GM21717 (cell line): ENCODE measurements around the gene FAM170B.

Experiments
- ATAC-seq: cut with Tn5 transposase; IDR thresholded peaks from one replicate; pipeline ENCODE4 v1.9.1; 2021; ENCODE audit warnings: mild to moderate bottlenecking, moderate library complexity; ENCODE audit not compliant: unreplicated experiment

FAM170B gene

DNA sequence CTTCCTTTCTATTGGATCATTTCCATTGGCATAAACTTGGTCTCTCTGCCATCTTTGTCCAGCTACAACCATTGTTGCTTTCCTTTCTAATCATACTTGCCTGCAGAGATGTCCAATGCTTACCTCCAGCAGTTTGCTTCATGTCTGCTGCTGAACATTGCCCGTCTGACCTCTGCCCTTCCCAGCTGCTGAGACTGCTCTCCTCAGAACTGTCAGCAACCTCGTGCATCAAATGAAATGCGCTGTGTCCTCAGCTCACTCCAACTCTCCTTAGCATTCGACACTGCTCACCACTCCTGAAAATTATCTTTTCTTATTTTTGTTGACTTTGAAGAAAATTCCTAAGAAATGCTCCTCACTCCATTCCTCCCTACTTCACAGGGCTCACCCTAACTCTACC is 5.0 kb downstream of the FAM170B start:
- no peak for ATAC-seq

DNA sequence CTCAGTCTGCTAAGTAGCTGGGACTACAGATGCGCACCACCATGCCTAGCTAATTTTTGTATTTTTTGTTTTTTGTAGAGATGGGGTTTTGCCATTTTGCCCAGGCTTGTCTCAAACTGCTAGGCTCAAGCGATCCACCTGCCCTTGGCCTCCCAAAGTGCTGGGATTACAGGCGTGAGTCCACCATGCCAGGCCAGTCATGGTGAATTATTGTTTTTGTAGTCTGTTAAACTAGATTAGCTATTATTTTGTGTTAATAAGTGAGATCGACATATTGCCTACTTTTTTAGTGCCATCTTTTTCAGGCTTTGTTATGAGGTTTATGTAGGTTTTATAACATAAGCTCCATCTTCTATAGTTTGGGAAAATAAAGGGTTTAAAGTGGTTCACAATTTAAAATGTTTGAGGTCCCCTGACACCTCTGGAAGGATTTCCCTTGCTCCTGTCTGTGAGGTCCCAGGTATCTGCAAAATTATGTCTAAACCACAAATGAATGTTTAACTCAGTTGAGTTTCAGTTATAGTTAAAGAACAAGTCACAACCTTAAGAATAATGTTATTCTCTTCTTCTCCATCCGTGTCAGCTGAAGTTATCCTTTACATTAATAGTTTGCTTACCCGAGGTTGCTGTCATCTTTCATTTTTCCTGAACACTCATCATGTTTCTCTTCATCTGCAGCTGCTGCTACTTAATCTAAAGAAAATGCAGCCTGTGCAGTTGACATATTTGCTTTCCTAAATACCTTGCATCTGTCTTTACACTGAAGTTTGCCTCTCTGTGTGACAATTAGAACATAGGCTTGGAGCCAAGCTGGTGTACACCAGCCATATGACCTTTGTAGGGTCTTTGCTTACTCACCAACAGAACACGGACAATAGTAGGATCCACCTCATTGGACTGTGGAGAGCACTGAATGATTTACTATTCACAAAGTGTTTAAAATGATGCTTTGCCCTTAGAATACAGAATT is 9.6 kb downstream of the FAM170B start:
- ATAC-seq: no peak

DNA sequence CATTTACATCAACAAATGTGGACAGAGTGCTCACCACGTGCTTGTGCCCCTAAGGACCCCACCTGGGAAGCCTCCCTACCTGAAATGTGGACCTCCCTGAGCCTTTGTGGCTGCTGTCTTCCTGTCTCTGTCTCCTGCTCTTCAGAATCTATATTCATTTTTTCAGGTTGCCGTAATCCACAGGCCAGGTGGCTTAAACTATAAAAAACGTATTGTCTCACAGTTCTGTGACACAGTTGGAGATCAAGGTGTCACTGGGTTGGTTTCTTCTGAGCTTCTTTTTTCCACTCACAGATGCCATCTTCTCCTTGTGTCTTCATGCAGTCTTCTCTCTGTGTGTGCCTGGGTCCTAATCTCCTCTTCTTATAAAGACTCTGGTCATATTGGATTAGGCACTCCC is 12.9 kb downstream of the FAM170B start:
- ATAC-seq: no peak

DNA sequence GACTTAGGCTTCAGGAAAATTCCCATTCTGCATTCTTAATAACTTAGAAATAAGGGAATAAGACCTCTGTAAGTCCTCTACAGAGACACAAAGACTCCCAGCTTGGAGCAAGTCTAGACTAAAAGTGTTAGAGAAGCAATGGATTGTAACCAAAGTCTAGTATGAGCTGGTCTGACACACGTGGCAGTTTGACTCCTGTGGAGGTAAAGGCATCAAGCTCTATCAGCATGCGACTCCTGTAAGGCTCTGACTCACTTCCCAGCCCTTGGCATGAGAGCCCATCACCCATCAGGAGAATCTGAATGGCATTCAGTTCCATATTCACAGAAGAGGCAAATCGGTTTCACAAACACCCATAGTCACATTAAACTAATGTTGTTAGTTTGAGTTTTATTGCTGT is 14.1 kb downstream of the FAM170B start:
- no peak for ATAC-seq

DNA sequence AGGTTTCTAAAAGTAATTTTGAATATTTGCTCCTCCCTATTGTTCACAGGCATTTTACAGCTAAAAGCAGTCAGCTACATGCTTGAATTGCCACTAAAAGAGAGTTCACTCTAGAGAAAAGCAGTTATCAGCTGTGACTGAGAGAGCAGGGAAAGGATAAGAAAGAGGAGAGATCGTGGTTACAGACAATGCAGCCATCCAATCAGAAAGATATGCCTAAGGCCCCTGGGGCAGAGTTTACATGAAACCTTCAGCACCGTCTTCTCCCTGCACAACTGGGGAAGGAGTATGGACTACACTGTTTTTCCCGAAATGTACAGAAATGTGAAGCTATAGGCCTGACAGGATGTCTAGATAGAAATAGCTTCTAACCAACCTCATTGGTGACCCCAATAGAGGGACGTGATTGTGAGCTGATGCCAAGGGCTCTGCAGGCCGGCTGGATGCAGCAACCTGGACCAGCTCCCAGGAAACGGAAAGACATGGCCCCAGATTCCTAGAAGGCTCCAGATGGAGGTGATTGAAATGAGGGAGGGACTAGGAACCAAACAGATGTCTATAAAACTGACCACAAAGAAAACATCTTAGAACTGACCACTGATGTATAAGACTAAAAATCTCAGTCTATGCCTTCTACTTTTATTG is 15.3 kb downstream of the FAM170B start:
- no peak for ATAC-seq

DNA sequence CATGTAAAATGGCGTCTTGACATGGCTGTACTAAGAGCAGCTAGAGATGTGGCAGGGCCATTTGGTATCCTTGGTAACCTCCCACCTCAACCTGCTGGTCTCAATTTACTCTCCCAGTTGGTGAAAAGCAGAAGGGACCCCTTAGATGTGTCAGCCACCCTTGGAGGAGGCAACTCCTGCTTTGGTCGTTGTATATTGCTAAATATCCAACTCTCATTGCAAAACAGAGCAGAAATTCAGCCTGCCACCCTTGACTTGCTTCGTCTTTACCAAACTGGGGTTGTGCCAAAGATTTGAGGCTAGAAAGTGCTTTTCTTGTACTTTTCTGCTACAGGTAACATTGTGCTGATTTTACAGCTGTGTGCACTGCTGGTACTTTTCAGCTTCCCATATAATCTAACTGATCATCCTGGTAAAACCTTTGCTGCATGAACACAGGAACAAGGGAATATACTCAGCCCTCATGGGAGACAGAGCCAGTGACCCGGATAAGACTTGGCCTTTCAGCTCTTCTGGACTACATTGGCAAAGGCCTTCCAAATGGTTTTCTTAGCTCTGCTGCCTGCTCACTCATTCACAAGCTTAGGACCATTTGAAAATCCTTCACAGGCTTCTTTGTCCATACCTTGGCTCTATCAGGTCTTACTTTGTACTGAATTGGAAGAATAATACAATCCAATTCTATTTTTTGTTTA is 16.3 kb downstream of the FAM170B start:
- no peak for ATAC-seq

DNA sequence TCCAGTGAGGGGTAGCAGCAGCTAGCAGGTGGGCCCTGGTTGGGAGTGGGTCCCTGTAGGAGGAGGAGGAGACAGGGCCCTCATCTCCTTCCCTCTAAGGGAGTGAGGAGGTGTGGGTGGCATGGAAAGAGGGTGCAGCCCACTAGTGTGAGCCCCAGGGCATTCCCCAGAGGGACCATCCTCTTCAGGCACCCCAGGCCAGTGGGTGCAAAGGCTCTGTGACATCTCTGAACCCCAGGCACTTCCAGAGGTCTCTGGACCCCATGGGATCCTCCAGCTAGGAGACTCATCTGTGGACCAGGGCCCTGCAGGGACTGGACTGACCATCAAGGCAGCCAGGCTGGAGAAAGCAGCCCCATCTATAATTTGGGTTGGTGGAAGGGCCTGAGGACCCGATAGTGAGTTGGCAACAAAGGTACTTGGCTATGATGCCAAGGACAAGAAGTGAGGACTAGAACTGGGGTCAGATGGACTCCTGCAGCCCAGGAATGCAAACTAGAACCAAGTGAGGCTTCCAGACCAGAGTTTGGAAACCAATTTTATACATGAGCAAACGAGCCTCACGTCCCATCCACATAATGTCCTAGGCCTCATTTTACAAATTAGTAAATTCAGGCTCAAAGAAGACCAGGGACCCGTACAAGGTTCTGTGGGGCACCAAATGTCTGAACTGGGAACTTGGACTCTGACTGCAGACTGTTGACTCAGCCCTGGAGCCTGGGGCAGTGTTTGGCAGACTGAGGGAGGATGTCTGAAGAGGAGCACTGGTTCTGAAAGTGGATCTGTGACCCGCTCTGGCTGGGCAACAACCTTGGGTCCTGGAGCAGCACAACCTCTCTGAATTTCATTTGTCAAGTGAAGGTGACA is 17.1 kb downstream of the FAM170B start:
- no peak for ATAC-seq

DNA sequence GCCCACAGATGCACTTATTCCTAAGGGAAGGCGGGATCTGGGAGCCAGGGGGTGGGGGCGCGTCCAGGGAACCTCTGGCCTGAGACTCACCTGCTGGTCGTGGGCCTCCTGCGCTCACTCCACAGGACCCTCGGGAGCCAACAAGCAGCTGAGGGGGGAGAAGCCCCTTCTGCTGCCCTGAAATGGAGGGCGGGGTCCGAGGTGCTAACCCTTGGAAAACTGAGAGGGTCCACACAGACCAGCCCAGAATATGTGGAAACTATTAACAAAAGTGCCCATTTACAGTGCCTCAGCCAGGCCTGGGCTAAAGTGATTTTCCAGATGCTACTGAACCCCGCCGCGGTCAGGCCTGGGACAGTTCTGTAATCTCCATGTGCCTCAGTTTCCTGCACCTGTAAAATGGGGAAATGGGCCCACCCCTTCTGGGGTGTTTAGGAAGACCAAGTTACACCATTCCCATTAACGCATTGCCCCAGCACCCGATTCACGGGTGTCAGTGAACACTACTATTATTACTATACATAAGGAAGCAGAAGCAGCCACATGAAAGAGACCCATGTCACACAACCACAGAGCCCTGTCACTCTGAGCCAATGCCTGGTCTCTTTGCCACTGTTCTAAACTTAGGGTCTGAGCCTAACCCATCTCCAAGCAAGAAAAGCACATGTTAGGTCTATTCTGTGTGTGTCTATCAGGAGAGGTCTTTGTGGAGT is 17.9 kb downstream of the FAM170B start:
- ATAC-seq: no peak

DNA sequence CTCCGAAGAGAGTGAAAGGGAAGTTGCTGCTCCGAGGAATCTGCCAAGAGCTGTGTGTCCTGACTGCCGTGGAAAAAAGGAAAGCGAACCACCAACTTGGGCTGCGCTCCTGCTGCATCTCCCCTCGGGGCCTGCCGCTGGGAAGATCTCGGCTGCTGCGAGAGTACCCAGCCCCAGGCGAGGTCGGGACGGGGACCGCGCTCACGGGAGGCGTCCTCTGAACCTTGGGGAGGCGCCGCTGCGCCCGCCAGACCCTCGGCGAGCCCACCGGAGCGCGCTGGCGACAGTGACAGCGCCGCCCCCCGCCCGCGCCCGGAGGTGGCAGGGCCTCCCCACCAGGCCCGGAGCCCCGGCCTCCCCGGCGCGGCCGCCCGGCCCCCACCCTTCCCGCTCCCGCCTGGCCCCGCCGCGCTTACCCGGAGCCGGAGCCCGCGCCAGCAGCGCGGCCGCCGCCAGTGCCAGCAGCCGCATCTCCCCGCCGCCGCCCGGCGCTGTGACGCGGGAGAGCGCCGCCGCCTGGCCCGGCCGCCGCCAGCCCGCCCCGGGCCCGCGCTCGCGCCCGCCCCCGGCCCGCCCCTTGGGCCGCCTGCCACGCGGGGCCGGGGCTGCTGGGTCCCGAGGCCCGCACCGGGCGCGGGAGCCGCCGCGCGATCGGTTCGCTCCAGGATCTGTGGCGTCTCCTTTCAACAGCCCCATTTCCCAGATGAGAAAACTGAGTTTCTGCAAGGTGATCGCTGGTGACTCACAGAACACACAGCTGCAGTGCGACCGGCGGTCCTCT is 18.6 kb downstream of the FAM170B start, which contains the start of gene VSTM4:
VSTM4 (minus strand) TSS at position 508 of the 781 bp plus-strand sequence; CDS start at position 471, 37 bp downstream.
- no peak for ATAC-seq

DNA sequence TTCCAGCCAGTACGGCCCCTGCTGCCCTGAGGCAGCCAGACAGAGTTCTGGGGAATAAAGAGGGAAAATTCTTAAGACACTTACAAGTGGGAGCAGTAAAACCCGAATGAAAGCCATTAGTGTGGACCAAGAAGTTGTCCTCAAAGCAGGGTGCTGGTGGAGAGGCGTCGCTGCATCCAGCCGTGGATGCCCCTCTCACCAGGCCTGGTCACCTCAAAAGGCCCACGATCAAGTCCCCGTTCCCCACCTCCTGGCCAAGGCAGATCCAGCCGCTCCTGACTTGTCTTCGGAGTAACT is 19.2 kb downstream of the FAM170B start:
- ATAC-seq: no peak

DNA sequence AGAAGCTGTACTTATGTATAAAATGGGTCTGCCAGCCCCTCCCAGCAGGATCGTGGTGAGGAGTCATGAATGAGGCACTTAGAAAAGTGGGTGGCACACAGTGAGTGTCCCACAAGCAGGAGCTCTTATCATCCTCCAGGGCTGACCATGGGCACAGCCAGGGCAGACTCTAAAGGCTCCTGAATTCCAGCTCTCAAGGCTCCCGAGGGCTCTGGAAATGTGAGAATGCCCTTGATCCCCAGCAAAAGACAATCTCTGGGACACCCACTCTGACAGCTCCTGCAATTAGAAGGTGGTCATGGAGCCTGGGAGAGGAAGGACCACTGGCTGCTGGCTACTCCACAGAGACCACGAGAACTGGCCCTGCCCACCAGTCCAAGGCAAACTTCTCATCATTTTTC is 20.1 kb downstream of the FAM170B start:
- no peak for ATAC-seq

DNA sequence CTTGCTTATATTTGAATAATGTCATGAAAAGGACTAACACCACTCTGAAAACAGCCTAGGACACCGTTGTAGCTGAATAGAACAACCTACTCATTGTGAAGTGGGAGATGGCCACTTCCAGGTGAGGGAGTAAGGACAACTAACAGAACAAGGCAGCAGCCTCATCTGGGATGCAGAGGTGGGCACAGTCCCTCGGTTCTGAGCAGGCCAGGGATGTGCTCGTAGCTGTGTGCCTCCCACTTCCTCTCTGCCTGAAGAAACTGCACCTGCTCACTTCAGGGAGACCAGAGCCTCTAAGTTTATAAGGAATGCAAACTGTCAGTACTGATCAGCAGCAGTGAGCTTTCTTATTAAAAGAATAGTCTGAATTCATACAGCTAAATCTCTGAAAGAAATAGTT is 21.0 kb downstream of the FAM170B start:
- no peak for ATAC-seq

DNA sequence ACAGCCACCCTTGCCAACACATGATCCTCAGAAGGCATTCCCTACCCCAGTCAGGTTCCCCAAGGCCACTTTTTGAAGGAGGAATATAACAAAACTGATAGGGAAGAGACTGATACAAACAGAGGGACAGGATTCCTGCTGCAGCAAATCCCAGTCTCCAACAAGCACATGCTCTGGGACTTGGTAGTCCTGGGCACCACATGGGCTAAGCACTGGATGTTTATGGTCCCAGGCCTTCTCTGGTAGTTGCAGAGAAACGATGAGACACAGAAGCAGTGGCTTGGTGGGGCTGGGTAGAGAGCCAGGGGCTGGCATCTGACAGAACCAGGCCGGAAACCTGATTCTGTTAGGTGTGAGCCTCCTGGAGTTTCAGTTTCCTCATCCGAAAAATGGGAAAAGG is 21.7 kb downstream of the FAM170B start:
- no peak for ATAC-seq

DNA sequence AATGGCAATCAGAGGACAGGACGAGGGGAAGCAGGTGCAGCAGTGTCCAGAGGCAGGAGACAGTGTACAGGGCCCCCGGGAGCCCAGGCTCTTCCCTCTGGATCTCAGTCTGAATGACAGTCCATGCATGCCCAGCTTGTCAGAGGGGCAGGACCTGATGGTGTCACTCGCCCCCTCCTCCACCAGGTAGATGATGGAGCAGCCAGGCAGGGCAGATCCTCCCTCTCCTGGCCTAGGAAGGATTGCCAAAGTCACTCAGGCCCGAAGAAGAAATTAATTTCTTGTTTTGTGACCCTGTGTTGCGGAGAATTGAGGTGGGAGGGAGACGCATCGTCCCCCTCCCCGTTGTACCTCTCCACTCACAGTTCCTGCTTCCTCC is 22.5 kb downstream of the FAM170B start:
- no peak for ATAC-seq

DNA sequence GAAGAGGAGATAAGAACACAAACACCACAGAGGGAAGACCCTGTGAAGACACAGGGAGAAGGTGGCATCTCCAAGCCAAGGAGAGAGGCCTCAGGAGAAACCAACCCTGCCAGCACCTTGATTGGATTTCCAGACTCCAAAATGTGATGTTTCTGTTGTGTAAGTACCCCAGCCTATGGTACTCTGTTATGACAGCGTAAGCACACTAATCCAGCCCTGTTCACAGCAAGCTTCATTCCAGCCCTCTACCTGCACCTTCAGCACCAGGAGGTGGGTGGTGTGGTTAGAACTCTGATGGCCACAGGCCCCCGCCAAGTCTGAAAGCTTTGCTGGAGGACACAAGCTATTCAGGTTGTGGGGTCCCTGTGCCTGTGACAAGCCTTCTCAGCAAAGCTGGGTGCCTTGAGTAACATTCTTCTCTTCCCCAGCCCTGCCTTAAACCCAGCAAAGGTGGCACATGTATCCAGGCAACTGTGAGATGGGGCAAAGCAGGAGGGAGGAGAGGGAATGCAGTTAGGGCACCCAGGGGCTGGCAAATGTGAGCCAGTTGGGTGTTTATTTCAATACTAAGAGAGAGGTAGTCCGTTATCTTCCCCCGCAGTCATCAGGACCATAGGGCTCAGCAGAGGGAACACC is 23.0 kb downstream of the FAM170B start:
- no peak for ATAC-seq

DNA sequence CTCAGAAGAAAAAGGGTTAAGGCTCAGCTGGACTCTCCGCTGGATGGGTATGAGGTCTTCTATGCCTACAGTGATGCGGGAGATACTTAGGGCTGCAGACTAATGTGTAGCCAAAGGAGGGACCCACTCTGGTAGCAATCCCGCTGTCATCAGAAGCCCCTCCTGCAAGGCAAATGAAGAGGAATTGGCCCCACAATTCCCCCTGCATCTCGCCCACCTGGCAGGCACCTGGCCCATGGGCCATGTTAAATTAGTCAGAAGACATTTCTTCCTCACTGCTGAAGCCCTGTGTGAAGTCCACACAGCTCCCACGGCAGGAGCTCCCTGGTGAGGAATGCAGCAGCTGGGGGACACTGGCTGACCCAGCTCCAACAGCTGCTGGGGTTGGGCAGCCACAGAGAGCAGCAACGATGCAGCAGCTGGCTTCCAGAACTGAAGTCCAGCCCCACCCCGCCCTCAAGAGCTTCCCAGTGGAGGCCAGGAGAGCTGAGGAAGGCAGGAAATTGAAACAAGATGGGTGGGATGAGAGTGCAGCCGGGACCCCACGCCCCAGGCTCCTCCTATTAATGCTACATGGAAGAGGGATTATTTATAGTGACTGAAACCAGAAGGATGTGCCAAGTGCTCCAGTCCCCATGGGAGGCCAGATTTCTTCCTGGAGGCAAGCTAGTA is 24.0 kb downstream of the FAM170B start:
- ATAC-seq: no peak

DNA sequence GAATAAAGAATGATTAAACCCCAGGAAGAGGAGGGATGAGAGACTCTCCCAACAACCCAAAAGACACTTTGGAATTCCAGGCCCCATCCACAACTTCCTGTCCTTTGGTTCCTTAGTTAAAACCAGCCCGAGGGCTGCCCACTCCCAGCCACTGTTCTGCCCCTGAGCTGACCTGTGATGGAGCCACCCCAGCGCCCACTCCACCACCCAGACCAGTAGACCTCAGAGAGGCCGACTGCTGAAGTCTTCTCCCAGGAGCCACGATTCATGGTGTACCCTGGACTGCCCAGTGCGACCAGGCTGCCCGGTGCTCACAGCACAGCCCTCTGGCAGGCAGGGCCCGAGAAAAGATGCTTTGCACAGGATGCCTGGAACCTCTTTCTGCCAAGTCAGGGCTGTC is 25.2 kb downstream of the FAM170B start:
- no peak for ATAC-seq

DNA sequence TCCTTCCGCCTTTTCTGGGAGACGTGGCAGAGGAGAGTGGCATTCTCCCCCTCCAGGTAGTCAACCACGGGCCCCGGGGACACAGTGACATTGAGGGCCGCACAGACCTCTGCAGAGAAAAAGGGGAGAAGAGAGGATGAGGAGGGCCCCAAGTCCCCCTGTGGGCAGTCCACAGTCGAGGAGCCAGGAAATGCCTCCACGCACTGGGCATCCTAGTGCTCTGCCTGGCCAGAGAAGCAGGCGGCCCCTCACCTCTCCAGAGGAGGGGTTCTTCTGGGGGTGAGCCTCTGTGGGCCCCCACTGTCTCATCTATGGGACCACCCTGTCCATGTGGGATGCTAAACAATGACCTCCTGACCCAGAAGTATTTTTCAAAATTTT is 25.9 kb downstream of the FAM170B start:
- ATAC-seq: no peak
